Astrocyte of the spinal cord (primary cell): Measurements from ENCODE around the gene CLPSL2.

Experiments
- DNase-seq: peaks from one replicate; pipeline ENCODE4 v3.0.0; 2011; ENCODE audit warnings: low read depth, low spot score
- H3K4me3 ChIP-seq: 2 replicates; pipeline ENCODE4 v1.5.1; 2011; ENCODE audit warnings: low read depth, mild to moderate bottlenecking, low read length, moderate library complexity
- CTCF ChIP-seq: IDR thresholded peaks from 2 replicates; pipeline ENCODE4 v1.5.1; 2012; ENCODE audit warnings: low read depth, mild to moderate bottlenecking, low read length, inconsistent platforms
- in situ Hi-C: cut with HindIII; loops from 2 replicates; pipeline ENCODE4 v1.10.0; 2017; ENCODE audit warnings: low sequenced_read_pairs

Gene CLPSL2

GRCh38 chr6:35736982-35737412 lies 39.4 kb upstream of the CLPSL2 start, which contains the start of gene ARMC12:
TSS of gene ARMC12 (plus strand) at chr6:35737032. CDS start at chr6:35737109, 77 bp downstream.
- no peak for TF ChIP-seq CTCF
- in situ Hi-C loops: no loop called here
- DNase-seq: no peak
- no peak within 1 kb of the TSS for H3K4me3 ChIP-seq

GRCh38 chr6:35737413-35738211 lies 38.8 kb upstream of the CLPSL2 start:
- TF ChIP-seq CTCF: peak; percentile 76
- in situ Hi-C loops: no loop called here
- DNase-seq: peak; percentile 83
- H3K4me3 ChIP-seq: no peak overlapping the region

- in situ Hi-C loops: no loop called here
- DNase-seq: no peak
- no peak for TF ChIP-seq CTCF
- H3K4me3 ChIP-seq: no peak overlapping the region
Measured at GRCh38 chr6:35739645-35740524, 36.5 kb upstream of the CLPSL2 start.

GRCh38 chr6:35742842-35743241 lies 33.6 kb upstream of the CLPSL2 start:
- no peak overlapping the region for H3K4me3 ChIP-seq
- no peak for TF ChIP-seq CTCF
- no peak for DNase-seq
- in situ Hi-C loops: no loop called here

GRCh38 chr6:35745509-35745908 lies 30.9 kb upstream of the CLPSL2 start:
- DNase-seq: no peak
- no peak for TF ChIP-seq CTCF
- in situ Hi-C loops: no loop called here
- H3K4me3 ChIP-seq: no peak overlapping the region

- in situ Hi-C loops: no loop called here
- H3K4me3 ChIP-seq: no peak overlapping the region
- TF ChIP-seq CTCF: no peak
- DNase-seq: no peak
Measured at GRCh38 chr6:35746516-35746915, 29.9 kb upstream of the CLPSL2 start.
